ENCODE results near the gene EML6.

EML6 gene

GRCh38 chr2:54924121-54924520 lies 200.7 kb downstream of the EML6 start:
- DNase-seq, result no peak

DNA sequence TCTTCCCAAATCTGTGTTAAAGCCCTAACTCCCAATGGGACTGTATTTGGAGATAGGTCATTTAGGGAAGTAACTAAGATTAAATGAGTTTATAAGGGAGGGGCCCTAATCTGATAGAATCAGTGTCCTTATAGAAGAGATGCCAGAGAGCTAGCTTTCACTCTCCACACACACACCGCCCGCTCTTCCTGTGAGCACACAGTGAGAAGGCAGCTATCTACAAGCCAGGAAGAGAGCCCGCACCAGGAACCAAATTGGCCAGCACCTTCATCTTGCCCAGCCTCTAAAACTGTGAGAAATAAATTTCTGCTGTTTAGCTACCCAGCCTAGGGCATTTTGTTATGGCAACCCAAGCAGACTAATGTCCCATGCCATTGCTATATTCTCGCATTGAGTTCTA lies 201.6 kb downstream of the EML6 start:
- no peak for DNase-seq

- no peak for DNase-seq
Observed at GRCh38 chr2:54927085-54927750, 203.8 kb downstream of the EML6 start.

- DNase-seq, result no peak
Observed at GRCh38 chr2:54927751-54928615, 204.5 kb downstream of the EML6 start.

GRCh38 chr2:54928719-54929118 lies 205.3 kb downstream of the EML6 start:
- DNase-seq, result no peak

- no peak for DNase-seq
Observed at GRCh38 chr2:54931473-54931872, 208.0 kb downstream of the EML6 start.

DNA sequence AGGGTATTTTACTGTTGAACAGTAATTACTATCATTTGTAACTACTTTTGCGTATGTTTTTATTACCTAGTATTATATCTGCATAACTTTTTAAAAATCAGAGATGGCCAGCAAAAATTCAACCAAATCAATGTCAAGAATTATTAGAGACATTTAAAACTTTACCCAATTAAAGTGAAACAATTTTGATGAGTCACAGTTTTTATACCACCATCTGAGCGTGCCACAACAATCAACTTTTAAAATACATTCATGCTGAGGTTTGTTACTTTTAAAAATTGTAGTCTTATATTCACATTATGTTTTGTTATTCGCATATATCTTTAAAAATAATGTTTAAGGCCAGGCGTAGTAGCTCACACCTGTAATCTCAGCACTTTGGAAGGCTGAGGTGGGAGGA lies 211.9 kb downstream of the EML6 start:
- no peak for DNase-seq

DNA sequence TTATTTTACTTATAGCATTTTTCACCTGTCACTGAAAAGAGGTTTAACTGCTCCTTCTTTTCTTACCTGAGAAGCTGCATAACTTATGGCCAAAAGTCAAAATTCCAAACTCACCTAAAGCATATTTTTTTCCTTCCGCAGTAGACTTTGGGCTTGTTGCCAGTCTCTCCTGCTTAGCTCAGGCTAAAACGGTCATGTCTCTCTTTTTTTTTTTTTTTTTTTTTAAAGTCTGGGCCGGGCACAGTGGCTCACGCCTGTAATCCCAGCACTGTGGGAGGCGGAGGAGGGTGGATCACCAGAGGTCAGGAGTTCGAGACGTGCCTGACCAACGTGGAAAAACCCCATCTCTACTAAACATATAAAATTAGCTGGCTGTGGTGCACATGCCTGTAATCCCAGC lies 213.3 kb downstream of the EML6 start:
- DNase-seq, result no peak

- DNase-seq, result no peak
Observed at GRCh38 chr2:54939446-54940118, 216.1 kb downstream of the EML6 start.

- no peak for DNase-seq
Observed at GRCh38 chr2:54940723-54941122, 217.3 kb downstream of the EML6 start.

DNA sequence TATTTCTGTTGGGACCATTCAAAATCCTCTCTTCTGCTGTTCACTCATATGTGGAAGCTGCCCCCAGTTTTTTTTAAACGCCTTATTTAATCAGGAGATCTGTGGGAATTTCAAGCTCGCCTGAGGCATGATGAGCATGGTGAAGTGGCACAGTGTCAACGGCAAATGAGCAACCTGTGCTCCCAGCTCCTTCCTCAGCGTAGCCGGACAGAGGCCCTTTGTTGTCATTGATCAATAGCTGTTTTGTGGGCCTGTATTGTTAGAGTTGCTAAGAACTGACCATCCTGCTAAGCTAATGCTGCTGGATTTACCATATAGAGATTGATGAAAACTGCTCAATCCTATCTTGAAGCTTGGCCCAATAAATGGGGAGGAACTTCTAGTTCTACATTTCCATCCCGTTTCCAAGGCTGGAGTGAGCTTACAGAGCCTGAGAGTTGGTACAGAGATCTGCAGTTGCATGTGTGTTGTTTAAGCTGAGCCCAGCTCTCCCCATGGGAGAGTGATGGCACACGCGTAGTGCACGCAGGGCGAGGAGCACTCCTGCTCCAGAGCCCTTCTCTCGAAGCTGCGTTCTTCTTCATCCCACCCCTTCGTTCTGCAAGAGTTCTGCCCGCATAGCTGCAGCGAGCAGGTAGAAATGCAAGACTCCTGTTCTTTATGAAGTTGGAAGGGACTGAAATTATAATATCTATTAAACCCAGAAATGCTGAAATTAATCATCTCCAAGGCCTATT lies 218.0 kb downstream of the EML6 start:
- DNase-seq, result no peak

DNA sequence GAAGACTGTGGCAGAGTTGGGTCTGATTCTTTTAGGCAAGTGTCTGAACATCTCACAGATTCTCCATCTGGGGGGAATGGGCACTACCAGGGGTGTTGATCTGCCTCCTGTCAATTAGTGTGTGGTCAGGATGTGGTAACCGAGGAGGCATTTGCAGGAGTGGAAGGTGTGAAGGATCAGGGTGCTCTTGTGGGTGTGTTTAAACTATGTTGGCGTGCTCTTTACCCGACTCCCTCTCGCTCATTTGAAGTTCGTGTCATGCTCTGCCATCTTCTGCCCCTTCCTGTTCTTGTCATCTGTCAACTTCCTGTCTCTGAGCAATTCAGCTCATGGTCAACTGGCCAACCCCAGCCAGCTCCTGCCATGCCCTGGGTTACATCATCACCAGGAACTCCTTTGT lies 218.9 kb downstream of the EML6 start:
- DNase-seq, result no peak

DNA sequence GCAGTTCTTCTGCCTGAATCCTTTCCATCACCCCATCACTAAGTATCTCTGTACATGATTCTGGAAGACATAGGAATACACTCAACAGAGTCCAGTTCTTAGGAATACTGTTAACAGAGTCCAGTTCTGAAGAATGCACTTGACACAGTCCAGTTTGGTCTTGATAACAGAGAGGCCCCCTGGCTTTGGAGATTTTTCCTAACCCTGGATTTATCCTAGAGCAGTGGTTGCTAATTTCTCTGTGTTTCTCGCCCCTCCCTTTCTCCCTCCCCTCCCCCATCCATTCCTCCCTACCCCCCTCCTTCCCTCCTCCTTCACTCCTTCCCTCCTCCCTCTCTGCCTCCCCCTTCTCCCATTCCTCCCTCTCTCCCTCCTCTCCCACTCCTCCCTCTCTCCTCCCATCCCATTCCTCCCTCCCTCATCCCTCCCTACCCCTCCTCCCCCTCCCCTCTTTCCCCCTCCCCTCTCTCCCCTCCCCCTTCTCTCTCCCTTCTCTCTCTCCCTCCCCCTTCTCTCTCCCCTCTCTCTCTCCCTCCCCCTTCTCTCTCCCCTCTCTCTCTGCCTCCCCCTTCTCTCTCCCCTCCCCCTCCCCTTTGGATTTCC lies 221.4 kb downstream of the EML6 start:
- no peak for DNase-seq

GRCh38 chr2:54945391-54946219 lies 222.1 kb downstream of the EML6 start:
- no peak for DNase-seq

DNA sequence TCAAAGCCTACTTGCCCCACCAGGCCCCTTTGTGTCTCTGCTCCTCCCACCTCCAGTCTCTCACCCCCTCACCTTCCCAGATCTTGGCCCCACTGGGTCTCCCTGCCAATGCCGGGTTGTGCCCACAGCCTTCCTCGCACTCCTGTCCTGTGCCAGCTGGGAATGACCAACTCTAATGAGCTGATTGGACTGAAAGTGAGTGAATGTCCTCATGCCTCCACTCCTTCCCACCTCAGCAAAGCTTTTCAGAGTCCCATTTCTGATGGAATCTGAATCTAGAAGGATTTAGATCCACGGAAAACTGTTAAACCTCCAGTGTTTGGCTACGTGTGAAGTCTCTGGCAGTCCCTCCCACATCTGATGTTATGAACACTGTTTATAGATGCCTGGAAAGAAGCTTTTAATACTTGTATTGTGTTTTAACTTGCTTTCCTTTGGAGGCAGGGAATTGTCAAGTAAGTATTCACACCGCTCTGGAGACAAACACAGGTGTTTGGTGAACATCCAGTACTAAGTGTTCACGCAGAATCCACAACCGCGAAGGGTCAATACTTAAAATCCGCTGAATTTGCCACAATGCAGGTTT lies 222.9 kb downstream of the EML6 start:
- DNase-seq, result no peak

- no peak for DNase-seq
Observed at GRCh38 chr2:54947136-54947535, 223.7 kb downstream of the EML6 start.

DNA sequence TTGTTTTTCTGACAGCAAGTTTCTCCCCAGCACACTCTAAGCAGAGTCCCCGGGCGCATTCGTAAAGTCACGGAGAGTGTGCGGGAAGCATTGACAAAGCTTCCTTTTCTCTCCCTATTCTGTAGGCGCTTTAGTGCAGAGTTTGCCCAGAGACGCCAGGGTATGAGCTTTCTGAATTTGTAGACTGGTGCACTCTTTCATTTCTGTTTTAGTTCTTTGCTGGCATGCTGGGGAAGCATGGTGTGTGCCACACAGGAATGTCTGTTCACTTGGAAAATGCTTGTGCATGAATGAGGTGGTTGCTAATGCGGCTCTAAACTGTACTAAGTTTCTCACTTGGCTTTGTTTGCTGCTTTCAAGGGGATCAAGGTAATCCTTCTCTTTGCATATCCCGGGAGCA lies 224.2 kb downstream of the EML6 start:
- DNase-seq, result no peak

DNA sequence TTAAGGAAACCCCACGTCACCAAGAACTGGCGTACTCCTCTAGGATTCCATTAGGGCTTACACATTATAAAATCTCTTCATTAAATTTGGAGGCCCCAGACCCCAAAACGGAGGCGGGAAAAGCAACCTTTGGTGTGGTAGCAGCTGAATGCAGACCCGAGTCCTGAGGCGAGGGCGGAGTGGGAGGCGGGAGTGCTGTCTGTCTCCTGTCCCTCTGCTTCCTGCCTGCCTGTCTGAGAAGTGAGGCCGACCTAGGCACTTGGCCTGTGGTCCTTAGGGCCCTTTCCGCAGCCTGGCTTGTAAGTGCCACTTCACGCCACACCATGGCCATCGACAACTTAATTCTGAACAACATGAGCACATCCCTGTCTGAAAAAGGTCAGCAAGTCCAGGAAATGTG lies 224.7 kb downstream of the EML6 start:
- DNase-seq, result no peak

- DNase-seq, result no peak
Observed at GRCh38 chr2:54949431-54949830, 226.0 kb downstream of the EML6 start.

- no peak for DNase-seq
Observed at GRCh38 chr2:54950811-54951210, 227.3 kb downstream of the EML6 start.

GRCh38 chr2:54952425-54952824 lies 229.0 kb downstream of the EML6 start:
- no peak for DNase-seq
